RWPE2 (cell line): ENCODE data around the gene SRR.
"Not testable (repeated sequence)": the region's sequence is repeated elsewhere in the genome, so short reads cannot be mapped to it uniquely, and the experiment has no call there.

ENCODE experiments used
- ATAC-seq: fragments of 200-7000 bp; cut with Tn5 transposase; 3 replicates; pipeline ENCODE4 v1.9.1; 2021; ENCODE audit warnings: low read depth
- DNase-seq: peaks from one replicate; pipeline ENCODE4 v3.0.0-alpha.2; 2020; ENCODE audit warnings: low spot score
- H3K27ac ChIP-seq: fragments of 450-650 bp; 2 replicates; pipeline ENCODE4 v1.5.1; 2017; ENCODE audit warnings: mild to moderate bottlenecking; ENCODE audit not compliant: poor library complexity, severe bottlenecking
- H3K27me3 ChIP-seq: fragments of 250-450 bp; sonication (Bioruptor Pico); 2 replicates; pipeline ENCODE4 v1.5.1; 2021; ENCODE audit warnings: mild to moderate bottlenecking, moderate library complexity; ENCODE audit not compliant: insufficient read depth, poor library complexity, severe bottlenecking
- H3K36me3 ChIP-seq: fragments of 250-450 bp; sonication (Bioruptor Pico); 2 replicates; pipeline ENCODE4 v1.5.1; 2020; ENCODE audit warnings: low read depth, mild to moderate bottlenecking, moderate library complexity
- H3K4me1 ChIP-seq: fragments of 250-450 bp; sonication (Bioruptor Pico); 2 replicates; pipeline ENCODE4 v1.5.1; 2021; ENCODE audit warnings: mild to moderate bottlenecking, moderate library complexity; ENCODE audit not compliant: insufficient read depth, poor library complexity, severe bottlenecking
- H3K4me3 ChIP-seq: fragments of 250-450 bp; sonication (Bioruptor Pico); 2 replicates; pipeline ENCODE4 v1.5.1; 2021; ENCODE audit warnings: mild to moderate bottlenecking, moderate library complexity; ENCODE audit not compliant: severe bottlenecking
- H3K9me3 ChIP-seq: fragments of 250-450 bp; sonication (Bioruptor Pico); 2 replicates; pipeline ENCODE4 v1.5.1; 2021; ENCODE audit warnings: mild to moderate bottlenecking, moderate library complexity; ENCODE audit not compliant: severe bottlenecking
- TF ChIP-seq, protein P1 (sequence below): fragments of 450-650 bp; IDR thresholded peaks from one replicate; pipeline ENCODE4 v1.5.1; 2017; ENCODE audit warnings: mild to moderate bottlenecking, moderate library complexity; ENCODE audit not compliant: poor library complexity, severe bottlenecking

The SRR gene, protein sequence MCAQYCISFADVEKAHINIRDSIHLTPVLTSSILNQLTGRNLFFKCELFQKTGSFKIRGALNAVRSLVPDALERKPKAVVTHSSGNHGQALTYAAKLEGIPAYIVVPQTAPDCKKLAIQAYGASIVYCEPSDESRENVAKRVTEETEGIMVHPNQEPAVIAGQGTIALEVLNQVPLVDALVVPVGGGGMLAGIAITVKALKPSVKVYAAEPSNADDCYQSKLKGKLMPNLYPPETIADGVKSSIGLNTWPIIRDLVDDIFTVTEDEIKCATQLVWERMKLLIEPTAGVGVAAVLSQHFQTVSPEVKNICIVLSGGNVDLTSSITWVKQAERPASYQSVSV

DNA sequence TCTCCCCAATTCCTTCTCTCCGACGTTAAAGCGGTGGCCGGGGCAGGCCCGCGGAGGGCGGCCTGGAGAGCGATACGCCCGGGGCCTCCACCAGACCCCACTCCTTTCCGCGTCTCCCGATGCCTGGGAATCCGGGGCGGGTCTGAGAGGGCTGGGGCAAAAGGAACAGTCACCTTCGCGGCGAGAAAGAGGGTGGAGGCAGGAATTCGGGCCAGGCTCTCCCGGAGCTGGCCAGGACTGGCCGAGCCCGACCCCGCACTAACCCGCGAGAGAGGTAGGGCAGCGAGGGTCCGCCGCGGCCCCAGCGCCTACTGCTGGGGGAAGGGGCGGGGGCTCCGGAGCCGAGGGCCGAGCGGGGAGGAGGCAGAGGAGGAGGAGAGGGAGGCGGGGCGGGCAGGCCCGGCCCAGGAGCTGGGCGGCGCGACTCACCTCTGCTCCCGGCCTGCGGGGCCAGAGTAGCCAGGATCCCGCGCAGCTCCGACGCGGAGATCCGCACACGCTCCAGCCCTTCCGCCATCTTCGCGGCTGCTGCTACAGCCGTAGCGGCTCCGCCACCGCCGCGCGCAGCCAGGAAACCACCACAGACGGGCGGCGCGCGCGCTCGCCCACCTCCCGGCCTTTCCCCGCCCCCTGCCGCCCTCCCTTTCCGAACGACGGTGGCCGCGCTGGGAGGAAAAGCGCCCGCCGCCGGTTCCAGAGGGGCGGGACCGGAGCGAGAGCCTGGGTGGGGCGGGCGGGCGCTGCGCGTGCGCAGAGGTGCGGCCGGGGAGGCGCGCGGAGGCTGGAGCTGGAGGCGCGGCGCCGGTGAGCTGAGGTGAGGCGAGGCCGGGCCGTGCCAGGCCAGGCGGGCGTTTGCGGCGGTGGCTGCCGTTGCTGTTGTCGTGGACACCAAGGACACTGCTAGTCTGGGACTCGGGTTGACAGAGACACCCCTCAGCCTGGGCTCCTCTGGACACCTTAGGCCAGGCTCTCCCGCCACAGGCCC, at the start of gene SRR, which contains the start of gene SMG6:
Gene SRR (plus strand): TSS at position 747 of the 985 bp plus-strand sequence. CDS start 11,611 bp downstream, outside the sequence.
Gene SMG6 (minus strand): TSS at position 582 of the 985 bp plus-strand sequence. CDS start 65 bp downstream, at position 517.
- H3K9me3 ChIP-seq: no peaks in the 10 kb centered on the region
- TF ChIP-seq, protein P1, sequence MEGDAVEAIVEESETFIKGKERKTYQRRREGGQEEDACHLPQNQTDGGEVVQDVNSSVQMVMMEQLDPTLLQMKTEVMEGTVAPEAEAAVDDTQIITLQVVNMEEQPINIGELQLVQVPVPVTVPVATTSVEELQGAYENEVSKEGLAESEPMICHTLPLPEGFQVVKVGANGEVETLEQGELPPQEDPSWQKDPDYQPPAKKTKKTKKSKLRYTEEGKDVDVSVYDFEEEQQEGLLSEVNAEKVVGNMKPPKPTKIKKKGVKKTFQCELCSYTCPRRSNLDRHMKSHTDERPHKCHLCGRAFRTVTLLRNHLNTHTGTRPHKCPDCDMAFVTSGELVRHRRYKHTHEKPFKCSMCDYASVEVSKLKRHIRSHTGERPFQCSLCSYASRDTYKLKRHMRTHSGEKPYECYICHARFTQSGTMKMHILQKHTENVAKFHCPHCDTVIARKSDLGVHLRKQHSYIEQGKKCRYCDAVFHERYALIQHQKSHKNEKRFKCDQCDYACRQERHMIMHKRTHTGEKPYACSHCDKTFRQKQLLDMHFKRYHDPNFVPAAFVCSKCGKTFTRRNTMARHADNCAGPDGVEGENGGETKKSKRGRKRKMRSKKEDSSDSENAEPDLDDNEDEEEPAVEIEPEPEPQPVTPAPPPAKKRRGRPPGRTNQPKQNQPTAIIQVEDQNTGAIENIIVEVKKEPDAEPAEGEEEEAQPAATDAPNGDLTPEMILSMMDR: no peak
- peaks cover 2% of the 10 kb centered on the region for H3K4me1 ChIP-seq
- H3K4me3 ChIP-seq: peak within 1 kb of the TSS; percentile 83
- DNase-seq (peak; percentile 88), ATAC-seq (peak; percentile 92)
- no peaks in the 10 kb centered on the region for H3K27me3 ChIP-seq
- H3K27ac ChIP-seq: peak within 1 kb of the TSS; percentile 60
- peaks cover 13% of the 10 kb centered on the region; the same call in 1 of the 2 replicates for H3K36me3 ChIP-seq

DNA sequence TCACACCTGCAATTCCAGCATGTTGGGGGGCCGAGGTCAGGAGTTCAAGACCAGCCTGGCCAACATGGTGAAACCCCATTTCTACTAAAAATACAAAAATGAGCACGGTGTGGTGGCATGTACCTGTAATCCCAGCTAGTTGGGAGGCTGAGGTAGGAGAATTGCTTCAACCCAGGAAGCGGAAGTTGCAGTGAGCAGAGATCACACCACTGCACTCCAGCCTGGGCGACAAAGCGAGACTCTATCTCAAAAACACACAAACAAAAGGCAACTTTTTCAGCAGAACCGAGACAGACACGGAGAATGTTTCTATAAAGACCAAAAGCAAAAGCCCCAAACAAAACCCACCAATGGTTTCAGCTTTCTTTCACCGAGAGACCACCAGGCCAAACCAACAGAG, 44.9 kb upstream of the SRR start:
- ATAC-seq, H3K27me3 ChIP-seq, DNase-seq, H3K27ac ChIP-seq, H3K36me3 ChIP-seq, H3K9me3 ChIP-seq, H3K4me3 ChIP-seq: not testable (repeated sequence)
- peaks cover 10% of the 10 kb centered on the region for H3K4me1 ChIP-seq

DNA sequence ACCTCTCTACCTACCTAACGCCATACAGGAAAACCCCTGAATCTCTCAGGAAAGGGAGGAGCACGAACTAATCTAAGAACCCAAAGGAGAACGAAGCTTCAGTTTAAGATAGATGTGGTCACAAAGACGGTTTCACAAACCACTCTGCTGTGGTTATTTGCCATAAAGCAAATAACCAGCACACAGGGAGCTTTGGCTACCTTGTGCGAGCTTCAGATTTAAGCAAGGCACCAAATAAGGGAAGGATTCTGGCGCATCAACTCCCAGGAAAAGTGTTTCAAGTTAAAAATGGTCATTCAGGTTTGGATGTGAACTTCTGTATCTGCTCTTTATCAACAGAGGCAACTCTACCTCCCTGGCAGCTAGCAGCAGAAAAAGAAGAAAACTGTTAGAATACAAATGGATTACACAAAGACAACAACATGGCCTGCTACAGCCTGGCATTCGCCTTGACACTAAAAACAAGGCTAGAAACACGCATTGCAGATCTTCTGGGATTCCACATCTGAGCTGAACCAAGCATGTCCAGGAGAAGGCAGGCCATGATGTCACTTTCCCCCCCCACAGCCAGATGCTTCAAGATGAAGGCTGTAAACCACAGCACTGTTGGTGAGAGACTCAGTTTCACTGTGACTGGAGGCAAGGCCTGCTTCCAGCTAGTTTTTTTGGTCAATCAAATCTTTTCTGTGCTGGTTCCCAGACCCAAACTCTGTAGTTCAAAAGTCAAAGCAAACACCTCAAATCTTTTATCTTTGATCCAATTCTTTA, 43.8 kb upstream of the SRR start:
- Histone ChIP-seq H3K27me3 (no peaks in the 10 kb centered on the region), H3K27ac (no peak overlapping the region), H3K4me1 (peaks cover 10% of the 10 kb centered on the region), H3K4me3 (no peak overlapping the region), H3K36me3 (peaks cover 6% of the 10 kb centered on the region; the same call in 1 of the 2 replicates), H3K9me3 (no peaks in the 10 kb centered on the region)
- ATAC-seq: no peak
- no peak for DNase-seq
- TF ChIP-seq, protein P1: no peak

DNA sequence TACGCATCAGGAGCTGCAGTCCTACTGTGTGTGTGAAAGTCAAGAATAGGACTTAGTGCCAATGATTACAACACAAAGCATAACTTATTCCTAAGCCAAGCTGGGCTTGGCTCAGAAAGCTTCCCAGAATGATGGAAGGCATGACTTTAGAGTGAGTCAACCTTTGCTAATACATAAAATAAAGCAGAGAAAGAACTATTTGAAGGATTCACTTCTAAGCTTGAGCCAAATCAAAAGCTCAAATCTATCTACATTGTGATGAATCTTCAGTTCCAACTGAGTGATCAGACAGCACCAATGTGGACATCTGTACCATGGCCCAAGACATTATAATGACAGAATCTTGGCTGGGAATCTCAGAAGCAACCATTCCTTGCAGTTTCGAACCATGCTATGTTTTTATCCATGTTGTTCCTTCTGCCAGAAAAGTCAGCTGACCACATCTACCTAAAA, 41.6 kb upstream of the SRR start:
- H3K4me1 ChIP-seq: peaks cover 10% of the 10 kb centered on the region
- no peak for DNase-seq
- H3K27ac ChIP-seq: peak overlapping the region; percentile 28

More for the DNA sequence above, 41.6 kb upstream of the SRR start:
- TF ChIP-seq, protein P1: no peak
- peak; percentile 73 for ATAC-seq
- Histone ChIP-seq H3K4me3 (no peak overlapping the region), H3K9me3 (no peaks in the 10 kb centered on the region), H3K27me3 (no peaks in the 10 kb centered on the region), H3K36me3 (peaks cover 10% of the 10 kb centered on the region; the same call in 1 of the 2 replicates)
